Tibial nerve (tissue), 4 donors: ENCODE data around the gene ARID1B. TPM values are rescaled to one million over a fixed set of nuclear protein-coding genes. Genes with fewer than 3 reads are reported as not detected.

Experiments
- DNase-seq, 2 donors: peaks; one replicate each; pipeline ENCODE4 v3.0.0-alpha.2; 2019; ENCODE audit warnings: low spot score in 2 of 2
- H3K27ac ChIP-seq, 4 donors: fragments of 200-600 bp; sonication (generic) in 3 of 4; one replicate each; pipeline ENCODE4 v1.5.1; 2017 to 2019; ENCODE audit warnings: mild to moderate bottlenecking in 1 of 4
- H3K27me3 ChIP-seq, 2 donors: fragments of 200-600 bp; sonication (generic) in 1 of 2; one replicate each; pipeline versions ENCODE4 v1.5.1 to v1.6.0; 2017 to 2019
- H3K36me3 ChIP-seq, 3 donors: fragments of 200-600 bp; sonication (generic); one replicate each; pipeline ENCODE4 v1.5.1; 2018 to 2019
- H3K4me1 ChIP-seq, 4 donors: fragments of 200-600 bp; sonication (generic) in 3 of 4; one replicate each; pipeline ENCODE4 v1.5.1; 2017 to 2019
- H3K4me3 ChIP-seq, 4 donors: fragments of 200-600 bp; sonication (generic) in 3 of 4; one replicate each; pipeline ENCODE4 v1.5.1; 2017 to 2019; ENCODE audit warnings: mild to moderate bottlenecking in 1 of 4, moderate library complexity in 1 of 4
- H3K9me3 ChIP-seq, 4 donors: fragments of 200-600 bp; sonication (generic) in 3 of 4; one replicate each; pipeline ENCODE4 v1.5.1; 2017 to 2019
- CTCF ChIP-seq, 5 experiments: fragments of 200-600 bp in 3 of 5; fragments of 450-650 bp in 2 of 5; sonication (generic) in 3 of 5; IDR thresholded peaks; one replicate each; pipeline ENCODE4 v1.5.1; 2016 to 2019; ENCODE audit warnings: antibody characterized with exemption in 5 of 5, mild to moderate bottlenecking in 3 of 5, moderate library complexity in 2 of 5
- EP300 ChIP-seq, 2 donors: sonication (generic); formaldehyde crosslinking; IDR thresholded peaks; one replicate each; pipeline ENCODE4 v1.6.1; 2017; ENCODE audit warnings: antibody characterized with exemption in 2 of 2, mild to moderate bottlenecking in 1 of 2
- POLR2A ChIP-seq, 2 donors: fragments of 450-650 bp; IDR thresholded peaks; one replicate each; pipeline ENCODE4 v1.6.1; 2017; ENCODE audit warnings: antibody characterized with exemption in 2 of 2, mild to moderate bottlenecking in 2 of 2, moderate library complexity in 2 of 2
- WGBS, 2 donors: methylation state at CpG; one replicate each; pipeline ENCODE4 v1.1.5; 2018; 5-methylcytosine and 5-hydroxymethylcytosine counted together
- total RNA-seq, 4 donors: library from RNA; depleted of rRNA; stranded (reverse); fragments of >200 nt; gene quantifications; one replicate each; pipeline ENCODE4 v1.1.0, GENCODE V29; 2016

The ARID1B gene
- total RNA-seq, 4 donors from 2014 or later: 91.5 to 123 (median 110) TPM

- H3K9me3 ChIP-seq: no peaks in the 10 kb centered on the region
- TF ChIP-seq POLR2A (IDR thresholded peaks at IDR 0.05) (no peak), CTCF (IDR thresholded peaks at IDR 0.05) (no peak), EP300 (IDR thresholded peaks at IDR 0.05) (no peak)
- H3K4me3 ChIP-seq: no peak overlapping the region
- 63 to 65% methylated on average over 17 of the region's 17 CpGs for WGBS, 2 donors
- H3K4me1 ChIP-seq: no peaks in the 10 kb centered on the region
- no peak overlapping the region for H3K27ac ChIP-seq
- no peaks in the 10 kb centered on the region for H3K27me3 ChIP-seq
- H3K36me3 ChIP-seq: peaks cover 0 to 24% (median 2%) of the 10 kb centered on the region in 3 donors
- no peak for DNase-seq
Observed at GRCh38 chr6:157162766-157163433, 385.7 kb downstream of the ARID1B start.

DNA sequence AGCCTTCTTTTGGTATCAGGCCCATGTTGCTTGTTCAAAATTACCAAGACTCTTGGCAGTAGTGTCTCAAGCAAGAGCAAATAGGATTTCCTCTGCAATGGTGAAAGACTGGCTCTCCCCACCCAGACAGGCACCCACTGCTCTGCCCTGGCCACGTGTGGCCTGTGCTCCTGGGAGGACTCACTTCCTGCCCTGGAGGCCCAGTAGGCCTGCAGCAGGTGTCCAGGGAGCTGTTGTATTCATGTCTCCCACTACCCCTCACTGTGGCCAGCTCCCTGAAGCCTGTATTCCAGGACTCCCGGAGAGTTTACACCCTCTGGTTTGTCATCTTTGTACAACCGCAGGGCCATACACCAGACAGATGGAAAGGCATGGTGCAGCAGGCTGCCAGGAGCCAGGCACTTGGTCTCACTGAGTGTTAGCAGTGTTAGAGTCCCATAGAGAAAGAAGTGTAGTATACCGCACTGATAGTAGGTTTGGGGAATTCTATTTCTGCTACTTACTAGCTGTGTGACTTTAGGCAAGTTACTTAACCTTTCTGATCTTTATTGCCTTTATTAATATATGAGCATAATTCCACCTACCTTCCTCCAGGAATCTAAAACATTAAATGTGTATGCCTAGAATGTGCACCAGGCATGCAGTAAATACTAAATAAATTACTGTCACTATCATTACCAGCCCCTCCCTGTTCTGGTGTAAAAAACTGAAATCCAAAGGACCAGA is 386.4 kb downstream of the ARID1B start:
- peaks cover 0 to 29% (median 2%) of the 10 kb centered on the region in 3 donors for H3K36me3 ChIP-seq
- WGBS, 2 donors: 86 to 90% methylated on average over 4 of the region's 4 CpGs
- TF ChIP-seq CTCF (IDR thresholded peaks at IDR 0.05): no peak
- TF ChIP-seq POLR2A (IDR thresholded peaks at IDR 0.05): no peak
- no peak for TF ChIP-seq EP300 (IDR thresholded peaks at IDR 0.05)

DNA sequence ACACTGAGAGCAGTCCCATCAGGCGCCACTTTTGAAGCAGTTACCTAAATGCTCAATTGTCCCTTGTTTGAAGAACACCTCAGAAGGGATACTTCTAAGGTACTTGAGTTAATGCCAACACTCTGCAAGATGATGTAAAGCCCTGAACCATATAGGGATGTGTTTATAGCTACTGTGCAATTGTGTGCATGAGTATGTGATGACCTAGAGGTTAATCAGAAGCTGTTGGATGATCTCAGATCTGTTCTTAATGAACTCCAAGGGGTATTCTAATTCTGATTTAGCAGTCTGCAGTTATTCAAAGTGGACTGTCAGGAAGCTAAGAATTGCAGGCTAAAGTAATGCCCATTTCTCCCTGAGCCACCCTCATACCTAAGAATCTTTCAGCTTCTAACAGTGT is 387.8 kb downstream of the ARID1B start:
- Histone ChIP-seq H3K4me3 (no peak overlapping the region), H3K4me1 (no peaks in the 10 kb centered on the region), H3K27me3 (no peaks in the 10 kb centered on the region), H3K36me3 (peaks cover 0 to 34% (median 2%) of the 10 kb centered on the region in 3 donors), H3K27ac (no peak overlapping the region), H3K9me3 (no peaks in the 10 kb centered on the region)
- TF ChIP-seq CTCF (IDR thresholded peaks at IDR 0.05) (no peak), POLR2A (IDR thresholded peaks at IDR 0.05) (no peak), EP300 (IDR thresholded peaks at IDR 0.05) (no peak)
- 100% methylated on average over 1 of the region's 1 CpG for WGBS, 2 donors
- DNase-seq: no peak

More for the DNA sequence above, 386.4 kb downstream of the ARID1B start:
- no peaks in the 10 kb centered on the region for H3K4me1 ChIP-seq
- no peak overlapping the region for H3K27ac ChIP-seq
- DNase-seq: no peak
- H3K4me3 ChIP-seq: no peak overlapping the region
- no peaks in the 10 kb centered on the region for H3K27me3 ChIP-seq
- no peaks in the 10 kb centered on the region for H3K9me3 ChIP-seq

GRCh38 chr6:157166784-157167183 is 389.6 kb downstream of the ARID1B start:
- Histone ChIP-seq H3K4me3 (no peak overlapping the region), H3K4me1 (peaks cover 0 to 2% (median under 1%) of the 10 kb centered on the region in 4 donors), H3K9me3 (no peaks in the 10 kb centered on the region), H3K27ac (no peak overlapping the region), H3K27me3 (no peaks in the 10 kb centered on the region), H3K36me3 (peaks cover 0 to 29% (median 2%) of the 10 kb centered on the region in 3 donors)
- 92 to 98% methylated on average over 8 of the region's 8 CpGs for WGBS, 2 donors
- DNase-seq: no peak
- TF ChIP-seq EP300 (IDR thresholded peaks at IDR 0.05): no peak
- TF ChIP-seq POLR2A (IDR thresholded peaks at IDR 0.05): no peak
- TF ChIP-seq CTCF (IDR thresholded peaks at IDR 0.05): no peak

DNA sequence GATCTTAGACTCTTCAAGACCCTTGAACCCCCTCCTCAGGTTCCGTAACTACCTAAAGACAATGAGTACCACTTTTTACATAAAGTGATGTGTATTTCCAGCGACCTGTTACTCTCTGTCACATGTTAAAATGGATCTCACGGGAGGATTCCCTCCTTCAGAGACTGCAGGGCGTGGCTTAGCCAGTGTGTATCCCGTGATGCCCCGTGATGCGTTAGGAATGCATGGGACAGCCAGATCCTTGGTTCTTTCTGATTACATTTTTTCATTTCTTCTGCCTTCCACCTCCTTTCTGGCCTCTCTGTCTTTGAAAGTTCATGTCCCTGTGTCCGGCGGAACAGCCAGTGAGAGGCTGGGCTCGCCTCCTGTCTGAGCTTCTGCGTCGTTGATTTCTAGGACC is 390.7 kb downstream of the ARID1B start:
- no peak for DNase-seq
- peaks cover 0 to 29% (median 2%) of the 10 kb centered on the region in 3 donors for H3K36me3 ChIP-seq
- H3K27ac ChIP-seq: no peak overlapping the region
- H3K4me3 ChIP-seq: no peak overlapping the region
- 91 to 93% methylated on average over 12 of the region's 12 CpGs for WGBS, 2 donors
- H3K4me1 ChIP-seq: peaks cover 0 to 13% (median 6%) of the 10 kb centered on the region in 4 donors
- TF ChIP-seq POLR2A (IDR thresholded peaks at IDR 0.05): no peak
- no peak for TF ChIP-seq CTCF (IDR thresholded peaks at IDR 0.05)
- no peaks in the 10 kb centered on the region for H3K27me3 ChIP-seq
- no peaks in the 10 kb centered on the region for H3K9me3 ChIP-seq
